Erythroblast (primary cell): Measurements from ENCODE around the gene PIAS2.

Source experiments
- GATA1 ChIP-seq: IDR thresholded peaks from 2 replicates; pipeline ENCODE4 v1.6.1; 2011; ENCODE audit warnings: low read depth, mild to moderate bottlenecking, control low read depth, low read length, moderate library complexity
- POLR2A ChIP-seq: IDR thresholded peaks from 2 replicates; pipeline ENCODE4 v1.6.1; 2011; ENCODE audit warnings: mild to moderate bottlenecking, low read length

GRCh38 chr18:46939337-46939963 lies 22.1 kb upstream of the PIAS2 start:
- TF ChIP-seq POLR2A: no peak
- TF ChIP-seq GATA1: no peak
